DOHH2 (cell line): ENCODE results near the gene CEP85.

ENCODE experiments used
- EZH2phosphoT487 ChIP-seq: fragments of 200-600 bp; sonication (generic); IDR thresholded peaks from 2 replicates; pipeline ENCODE4 v1.6.1; 2017; ENCODE audit warnings: borderline replicate concordance, mild to moderate bottlenecking, antibody characterized with exemption, low read length, moderate library complexity, mixed read lengths
- TF ChIP-seq, protein P1 (sequence below): fragments of 200-600 bp; sonication (generic); IDR thresholded peaks from one replicate; pipeline ENCODE4 v1.5.1; 2014; ENCODE audit warnings: antibody characterized with exemption, mild to moderate bottlenecking, low read depth, low read length; ENCODE audit not compliant: poor library complexity, severe bottlenecking

DNA sequence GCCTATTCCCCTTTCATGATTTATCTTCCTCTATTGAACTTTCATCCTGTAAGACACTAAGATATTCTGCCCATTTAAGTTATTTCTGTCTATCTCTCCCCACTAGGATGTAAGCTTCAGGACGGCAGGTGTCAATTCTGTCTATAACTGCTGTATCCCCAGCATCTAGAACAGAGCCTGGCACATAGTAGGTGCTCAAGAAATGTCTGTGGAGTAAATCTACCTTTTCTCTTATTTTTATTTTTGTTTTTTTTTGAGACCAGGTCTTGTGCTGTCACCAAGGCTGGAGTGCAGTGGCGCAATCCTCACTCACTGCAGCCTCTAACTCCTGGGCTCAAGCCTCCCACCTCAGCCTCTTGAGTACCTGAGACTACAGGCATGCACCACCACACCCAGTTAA, 89.4 kb downstream of the CEP85 start:
- TF ChIP-seq, protein P1, sequence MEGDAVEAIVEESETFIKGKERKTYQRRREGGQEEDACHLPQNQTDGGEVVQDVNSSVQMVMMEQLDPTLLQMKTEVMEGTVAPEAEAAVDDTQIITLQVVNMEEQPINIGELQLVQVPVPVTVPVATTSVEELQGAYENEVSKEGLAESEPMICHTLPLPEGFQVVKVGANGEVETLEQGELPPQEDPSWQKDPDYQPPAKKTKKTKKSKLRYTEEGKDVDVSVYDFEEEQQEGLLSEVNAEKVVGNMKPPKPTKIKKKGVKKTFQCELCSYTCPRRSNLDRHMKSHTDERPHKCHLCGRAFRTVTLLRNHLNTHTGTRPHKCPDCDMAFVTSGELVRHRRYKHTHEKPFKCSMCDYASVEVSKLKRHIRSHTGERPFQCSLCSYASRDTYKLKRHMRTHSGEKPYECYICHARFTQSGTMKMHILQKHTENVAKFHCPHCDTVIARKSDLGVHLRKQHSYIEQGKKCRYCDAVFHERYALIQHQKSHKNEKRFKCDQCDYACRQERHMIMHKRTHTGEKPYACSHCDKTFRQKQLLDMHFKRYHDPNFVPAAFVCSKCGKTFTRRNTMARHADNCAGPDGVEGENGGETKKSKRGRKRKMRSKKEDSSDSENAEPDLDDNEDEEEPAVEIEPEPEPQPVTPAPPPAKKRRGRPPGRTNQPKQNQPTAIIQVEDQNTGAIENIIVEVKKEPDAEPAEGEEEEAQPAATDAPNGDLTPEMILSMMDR: no peak
- TF ChIP-seq EZH2phosphoT487: no peak
